GM12873 (cell line): ENCODE measurements around the gene RFWD3.

ENCODE experiments used
- CTCF ChIP-seq: IDR thresholded peaks from 2 replicates; pipeline ENCODE4 v1.5.1; 2012; ENCODE audit warnings: low read depth, mild to moderate bottlenecking, moderate library complexity, low read length, control low read depth; ENCODE audit not compliant: insufficient read depth; ENCODE audit errors: missing control alignments

Gene RFWD3, protein sequence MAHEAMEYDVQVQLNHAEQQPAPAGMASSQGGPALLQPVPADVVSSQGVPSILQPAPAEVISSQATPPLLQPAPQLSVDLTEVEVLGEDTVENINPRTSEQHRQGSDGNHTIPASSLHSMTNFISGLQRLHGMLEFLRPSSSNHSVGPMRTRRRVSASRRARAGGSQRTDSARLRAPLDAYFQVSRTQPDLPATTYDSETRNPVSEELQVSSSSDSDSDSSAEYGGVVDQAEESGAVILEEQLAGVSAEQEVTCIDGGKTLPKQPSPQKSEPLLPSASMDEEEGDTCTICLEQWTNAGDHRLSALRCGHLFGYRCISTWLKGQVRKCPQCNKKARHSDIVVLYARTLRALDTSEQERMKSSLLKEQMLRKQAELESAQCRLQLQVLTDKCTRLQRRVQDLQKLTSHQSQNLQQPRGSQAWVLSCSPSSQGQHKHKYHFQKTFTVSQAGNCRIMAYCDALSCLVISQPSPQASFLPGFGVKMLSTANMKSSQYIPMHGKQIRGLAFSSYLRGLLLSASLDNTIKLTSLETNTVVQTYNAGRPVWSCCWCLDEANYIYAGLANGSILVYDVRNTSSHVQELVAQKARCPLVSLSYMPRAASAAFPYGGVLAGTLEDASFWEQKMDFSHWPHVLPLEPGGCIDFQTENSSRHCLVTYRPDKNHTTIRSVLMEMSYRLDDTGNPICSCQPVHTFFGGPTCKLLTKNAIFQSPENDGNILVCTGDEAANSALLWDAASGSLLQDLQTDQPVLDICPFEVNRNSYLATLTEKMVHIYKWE

GRCh38 chr16:74666425-74667254 lies at the start of gene RFWD3:
Gene RFWD3, minus strand, starts transcription at chr16:74666877. Its CDS starts 5,428 bp downstream, at chr16:74661449.
- TF ChIP-seq CTCF: no peak

DNA sequence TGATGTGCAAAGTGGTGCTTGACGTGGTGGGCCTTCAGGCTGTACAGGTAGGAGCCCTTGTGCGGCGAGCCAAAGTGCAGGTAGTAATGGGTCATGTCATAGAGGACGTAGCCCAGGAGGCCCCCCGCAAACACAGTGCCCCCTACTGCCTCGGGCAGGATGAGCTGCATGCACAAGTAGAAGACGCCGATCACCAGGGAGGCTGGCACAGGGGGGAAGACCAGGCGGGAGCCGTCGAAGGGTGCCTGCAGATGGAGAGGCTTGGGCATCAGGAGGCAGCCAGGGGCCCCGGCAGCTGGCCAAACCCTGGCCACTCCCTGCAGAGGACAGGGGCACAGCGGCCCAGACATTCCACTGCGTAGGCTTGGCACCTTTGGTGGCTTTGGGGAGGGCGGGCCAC lies 49.7 kb upstream of the RFWD3 start:
- TF ChIP-seq CTCF: no peak

DNA sequence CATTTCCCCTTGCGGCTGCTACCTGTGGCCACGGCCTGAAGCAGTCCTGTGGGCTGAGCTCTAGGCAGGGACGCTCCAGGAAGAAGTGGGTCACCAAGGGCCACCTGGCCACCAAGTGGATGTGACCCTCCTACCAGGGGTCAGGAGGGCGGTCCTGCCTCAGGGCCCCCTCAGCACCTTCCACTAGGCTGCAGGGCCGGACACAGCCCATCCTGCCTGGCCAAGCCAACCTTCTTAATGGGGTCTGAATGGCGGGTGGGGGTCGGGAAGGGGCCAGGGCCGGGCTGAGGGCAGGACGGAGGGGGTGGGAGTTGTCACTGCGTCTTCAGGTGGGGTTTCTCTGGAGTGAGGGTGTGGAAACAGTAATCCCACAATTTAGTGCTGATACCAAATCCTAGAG lies 47.2 kb upstream of the RFWD3 start:
- TF ChIP-seq CTCF: no peak

GRCh38 chr16:74713325-74713724 lies 46.6 kb upstream of the RFWD3 start:
- TF ChIP-seq CTCF: no peak

DNA sequence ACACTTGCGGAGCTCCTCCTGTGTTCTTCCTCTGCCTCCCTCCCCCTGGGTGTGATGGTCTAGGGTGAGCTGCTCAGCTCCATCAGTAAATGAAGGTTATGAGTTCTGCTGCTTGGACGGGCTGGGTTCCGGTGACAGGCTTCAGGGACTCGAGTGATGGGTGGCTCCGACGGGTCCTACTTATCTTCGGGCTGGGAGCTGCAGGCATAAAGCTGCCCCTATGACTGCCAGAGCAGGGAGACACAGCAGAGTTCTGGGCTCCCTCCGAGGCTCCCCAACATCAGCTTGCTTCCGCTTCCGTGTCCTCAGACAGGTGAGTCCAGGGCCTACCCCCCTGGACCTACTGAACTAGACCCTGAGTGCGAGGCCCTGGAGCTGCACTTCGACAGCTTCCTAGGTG lies 45.3 kb upstream of the RFWD3 start:
- TF ChIP-seq CTCF: no peak

- no peak for TF ChIP-seq CTCF
Measured at GRCh38 chr16:74710401-74710800, 43.7 kb upstream of the RFWD3 start.

- peak; percentile 96 for TF ChIP-seq CTCF
Measured at GRCh38 chr16:74709441-74709877, 42.8 kb upstream of the RFWD3 start.
